AG04450 (cell line): ENCODE results near the gene ILKAP. TPM values are rescaled to one million over a fixed set of nuclear protein-coding genes. Genes with fewer than 3 reads are reported as not detected.

Source experiments
- CTCF ChIA-PET: fragments of 300-600, 350-600 bp; formaldehyde crosslinking; extraction: SDS; loops from one replicate; lab custom pipeline; 2022; ENCODE audit warnings: antibody characterized with exemption, inconsistent platforms; lab: Charles Lee
- POLR2A ChIA-PET: fragments of 350-600 bp; formaldehyde crosslinking; extraction: SDS; loops from one replicate; lab custom pipeline; 2021; ENCODE audit warnings: antibody characterized with exemption, inconsistent platforms; lab: Yijun Ruan, JAX
- DNase-seq: peaks from one replicate; pipeline ENCODE4 v3.0.0-alpha.2; 2011; ENCODE audit warnings: low read depth, low spot score
- H3K27ac ChIP-seq: one replicate; pipeline ENCODE4 v1.5.1; 2012; ENCODE audit warnings: low read depth, low read length, control low read depth
- H3K27me3 ChIP-seq: one replicate; pipeline ENCODE4 v1.6.0; 2012; ENCODE audit warnings: low read length; ENCODE audit not compliant: control insufficient read depth, insufficient read depth
- H3K4me3 ChIP-seq: 2 replicates; pipeline ENCODE4 v1.5.1; 2011; ENCODE audit warnings: mild to moderate bottlenecking, low read depth, low read length, control low read depth
- H3K9me3 ChIP-seq: 2 replicates; pipeline ENCODE4 v1.5.1; 2012; ENCODE audit warnings: low read length; ENCODE audit not compliant: control insufficient read depth, insufficient read depth
- polyA plus RNA-seq: library from polyadenylated mRNA; depleted of rRNA; stranded (reverse); fragments of >200 nt; gene quantifications from 2 replicates; pipeline ENCODE4 v1.2.3, GENCODE V29; 2011; rRNA removed
- TF ChIP-seq, protein P1 (sequence below): IDR thresholded peaks from 2 replicates; pipeline ENCODE4 v1.5.1; 2011; ENCODE audit warnings: low read depth, low read length, control low read depth, inconsistent platforms

Gene ILKAP
- polyA plus RNA-seq, 1 experiment: 34.9 TPM

DNA sequence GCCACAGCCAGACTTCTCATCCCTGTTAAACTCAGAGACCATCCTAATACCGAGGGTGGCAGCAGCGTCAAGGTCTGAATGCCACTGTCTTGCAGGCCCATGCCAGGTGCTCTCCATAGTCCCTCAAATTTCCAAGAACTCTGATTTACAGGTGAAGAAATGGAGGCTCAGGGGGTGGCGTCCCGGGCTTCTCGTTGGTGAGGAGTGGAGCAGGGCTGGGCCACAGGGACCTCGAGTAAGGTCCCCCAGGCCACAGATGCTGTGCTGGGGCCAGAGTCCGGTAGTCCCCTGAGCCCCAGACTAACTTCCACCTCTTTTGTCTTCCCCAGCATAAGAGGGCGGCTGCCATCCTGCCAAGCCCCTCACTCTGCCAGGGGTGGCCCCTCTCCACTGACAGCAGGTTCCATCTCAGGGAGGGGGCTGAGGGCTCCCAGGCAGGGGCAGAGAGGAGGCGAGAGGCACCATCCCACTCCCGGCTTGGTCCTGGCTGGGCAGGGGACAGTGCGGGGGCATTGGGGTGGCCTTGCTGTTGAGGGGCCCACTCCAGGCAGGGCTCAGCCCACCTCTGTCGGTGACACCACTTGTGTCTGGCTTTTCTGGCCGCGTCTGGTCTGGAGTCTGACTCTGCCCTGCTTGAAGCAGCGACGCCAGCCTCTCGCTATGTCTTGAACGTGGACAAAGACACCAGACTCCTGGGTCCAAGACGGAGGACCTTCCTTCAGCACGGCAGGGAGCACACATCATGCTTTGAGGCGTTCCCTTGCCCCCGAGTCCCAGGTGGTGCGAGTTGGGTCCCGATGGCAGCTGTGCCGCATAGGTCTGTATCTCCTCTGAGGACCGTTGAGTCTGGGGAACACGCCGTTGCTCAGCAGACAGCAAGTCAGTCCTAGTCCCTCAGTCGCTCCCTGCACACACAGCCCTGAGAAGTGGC lies 80.9 kb downstream of the ILKAP start:
- no peaks in the 10 kb centered on the region; the same call in 1 of the 2 replicates for H3K9me3 ChIP-seq
- no peak for DNase-seq
- H3K27me3 ChIP-seq: peaks cover 28% of the 10 kb centered on the region
- ChIA-PET POLR2A (no interaction called here), CTCF (no interaction called here)
- TF ChIP-seq, protein P1, sequence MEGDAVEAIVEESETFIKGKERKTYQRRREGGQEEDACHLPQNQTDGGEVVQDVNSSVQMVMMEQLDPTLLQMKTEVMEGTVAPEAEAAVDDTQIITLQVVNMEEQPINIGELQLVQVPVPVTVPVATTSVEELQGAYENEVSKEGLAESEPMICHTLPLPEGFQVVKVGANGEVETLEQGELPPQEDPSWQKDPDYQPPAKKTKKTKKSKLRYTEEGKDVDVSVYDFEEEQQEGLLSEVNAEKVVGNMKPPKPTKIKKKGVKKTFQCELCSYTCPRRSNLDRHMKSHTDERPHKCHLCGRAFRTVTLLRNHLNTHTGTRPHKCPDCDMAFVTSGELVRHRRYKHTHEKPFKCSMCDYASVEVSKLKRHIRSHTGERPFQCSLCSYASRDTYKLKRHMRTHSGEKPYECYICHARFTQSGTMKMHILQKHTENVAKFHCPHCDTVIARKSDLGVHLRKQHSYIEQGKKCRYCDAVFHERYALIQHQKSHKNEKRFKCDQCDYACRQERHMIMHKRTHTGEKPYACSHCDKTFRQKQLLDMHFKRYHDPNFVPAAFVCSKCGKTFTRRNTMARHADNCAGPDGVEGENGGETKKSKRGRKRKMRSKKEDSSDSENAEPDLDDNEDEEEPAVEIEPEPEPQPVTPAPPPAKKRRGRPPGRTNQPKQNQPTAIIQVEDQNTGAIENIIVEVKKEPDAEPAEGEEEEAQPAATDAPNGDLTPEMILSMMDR: no peak
- no peak overlapping the region for H3K27ac ChIP-seq
- no peak overlapping the region for H3K4me3 ChIP-seq

DNA sequence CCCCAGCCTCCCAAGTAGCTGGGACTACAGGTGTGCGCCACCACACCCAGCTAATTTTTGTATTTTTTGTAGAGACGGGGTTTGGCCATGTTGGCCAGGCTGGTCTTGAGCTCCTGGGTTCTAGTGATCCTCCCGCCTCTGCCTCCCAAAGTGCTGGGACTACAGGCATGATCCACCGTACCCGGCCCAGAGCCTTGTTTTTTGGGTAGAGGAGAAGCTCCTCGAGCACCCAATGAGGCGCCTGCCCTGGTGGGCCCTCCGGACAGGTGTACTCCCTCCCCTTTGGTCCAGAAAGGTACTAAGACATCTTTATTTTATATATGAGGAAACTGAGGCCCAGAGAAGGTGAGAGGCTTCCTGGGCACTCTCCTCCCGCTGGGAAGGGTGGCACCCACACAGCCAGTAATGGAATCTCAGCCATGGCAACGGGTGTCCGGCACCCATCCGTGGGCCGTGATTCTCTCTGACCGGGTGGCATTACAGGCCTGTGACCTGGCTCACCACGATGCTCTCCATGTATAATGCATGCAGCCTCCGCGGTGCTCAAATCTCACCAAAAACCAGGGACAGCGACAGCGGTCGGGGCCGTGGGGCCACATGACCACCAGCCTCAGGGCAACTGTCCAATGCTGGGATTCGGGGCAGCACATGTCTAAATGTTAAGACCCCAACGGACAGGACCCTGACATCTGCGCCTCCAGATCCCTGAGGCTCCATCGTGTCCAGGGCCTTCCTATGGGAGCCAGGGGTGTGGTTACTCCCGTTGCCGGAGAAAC lies 81.8 kb downstream of the ILKAP start:
- ChIA-PET CTCF (no interaction called here), POLR2A (no interaction called here)
- no peaks in the 10 kb centered on the region; the same call in 1 of the 2 replicates for H3K9me3 ChIP-seq
- peaks cover 28% of the 10 kb centered on the region for H3K27me3 ChIP-seq
- no peak for DNase-seq
- TF ChIP-seq, protein P1: no peak
- no peak overlapping the region for H3K4me3 ChIP-seq
- no peak overlapping the region for H3K27ac ChIP-seq

DNA sequence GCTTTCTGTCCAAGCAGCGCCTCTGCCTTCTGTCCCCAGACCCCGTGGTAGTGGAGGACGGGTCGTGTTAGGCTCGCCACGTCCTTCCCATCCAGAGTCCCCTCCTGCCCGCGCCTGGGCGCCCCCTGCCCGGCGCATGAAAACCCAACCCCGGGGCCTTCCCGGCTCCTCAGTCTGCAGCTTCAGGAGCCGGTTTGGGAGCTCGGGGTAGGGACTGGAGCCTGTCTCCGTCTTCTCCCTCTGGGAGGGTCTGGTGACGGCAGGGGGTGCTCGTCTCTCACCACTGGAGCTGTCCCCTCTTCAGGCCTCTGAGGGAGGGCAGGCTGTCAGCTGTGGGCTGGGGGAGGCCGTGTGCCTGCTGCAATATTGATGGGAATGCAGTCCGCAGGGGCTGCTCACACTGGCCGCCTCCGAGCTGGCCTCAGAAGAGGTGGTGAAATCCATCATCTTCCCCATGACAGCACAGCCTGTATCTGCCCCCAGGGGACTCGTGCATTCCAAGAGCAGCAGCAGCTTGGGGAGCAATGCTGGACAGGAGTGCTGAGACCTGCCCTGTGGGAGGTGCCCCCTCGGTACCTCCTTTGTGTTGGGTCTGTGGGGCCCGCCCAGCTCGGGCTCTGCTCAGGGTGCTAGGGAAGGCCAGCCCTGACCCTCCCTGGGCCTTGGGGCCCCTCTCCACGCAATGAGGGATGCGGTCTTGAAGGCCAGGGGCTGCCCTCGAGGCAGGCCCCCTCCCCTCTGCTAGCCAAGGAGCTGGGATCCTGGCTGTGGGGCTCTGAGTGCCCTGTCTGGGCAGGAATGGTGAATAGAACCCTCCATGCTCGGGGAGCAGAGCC lies 82.8 kb downstream of the ILKAP start:
- peaks cover 28% of the 10 kb centered on the region for H3K27me3 ChIP-seq
- H3K9me3 ChIP-seq: no peaks in the 10 kb centered on the region; the same call in 1 of the 2 replicates
- TF ChIP-seq, protein P1: no peak
- no peak for DNase-seq
- no peak overlapping the region for H3K27ac ChIP-seq
- ChIA-PET POLR2A (interaction anchor here (0.6 kb wide), 1 partner anchor 74 kb away, joined by 3 read pairs; no protein-coding TSS in a partner anchor), CTCF (no interaction called here)
- no peak overlapping the region for H3K4me3 ChIP-seq

Other genes with a start within 250 kb of the ILKAP start
- gene UBE2F, start 236.7 kb downstream of the ILKAP start, polyA plus RNA-seq: 91.8 and 119 TPM in 2 replicates
- 11.2 TPM in 2 replicates for gene SCLY, start 142.7 kb downstream of the ILKAP start, polyA plus RNA-seq
- 1.0 TPM in 2 replicates for gene ESPNL, start 103.4 kb downstream of the ILKAP start, polyA plus RNA-seq
- not detected in 2 replicates for gene KLHL30, start 65.0 kb downstream of the ILKAP start, polyA plus RNA-seq
- 2.4 and 2.9 TPM in 2 replicates for gene ERFE, start 44.7 kb downstream of the ILKAP start, polyA plus RNA-seq
- gene HES6, start 36.3 kb upstream of the ILKAP start, polyA plus RNA-seq: 2.9 and 3.9 TPM in 2 replicates
- 1.7 and 1.9 TPM in 2 replicates for gene PER2, start 84.9 kb upstream of the ILKAP start, polyA plus RNA-seq
- gene TRAF3IP1, start 116.8 kb upstream of the ILKAP start, polyA plus RNA-seq: 5.9 and 7.3 TPM in 2 replicates
- gene ASB1, start 223.2 kb upstream of the ILKAP start, polyA plus RNA-seq: 29.8 and 30.5 TPM in 2 replicates